Mesendoderm (in vitro differentiated cells): Measurements from ENCODE around the gene WDR64.

Source experiments
- DNase-seq: peaks from one replicate; pipeline ENCODE4 v3.0.0; 2013
- H2AK5ac ChIP-seq: 2 replicates; pipeline ENCODE4 v1.6.1; 2013; ENCODE audit warnings: low read length, inconsistent platforms
- H2BK120ac ChIP-seq: 2 replicates; pipeline ENCODE4 v1.6.1; 2013; ENCODE audit warnings: low read depth, mild to moderate bottlenecking, low read length, moderate library complexity, mixed read lengths
- H2BK15ac ChIP-seq: replicated peaks from 2 replicates; pipeline ENCODE4 v1.6.1; 2013; ENCODE audit warnings: low read depth, mild to moderate bottlenecking, moderate library complexity
- H2BK5ac ChIP-seq: 2 replicates; pipeline ENCODE4 v1.6.1; 2013; ENCODE audit warnings: low read length, inconsistent platforms
- H3K18ac ChIP-seq: 2 replicates; pipeline ENCODE4 v1.6.1; 2013; ENCODE audit warnings: mild to moderate bottlenecking, low read length, mixed read lengths
- H3K23ac ChIP-seq: one replicate; pipeline ENCODE4 v1.6.1; 2013; ENCODE audit warnings: low read length
- H3K27ac ChIP-seq: 2 replicates; pipeline ENCODE4 v1.5.1; 2013; ENCODE audit warnings: low read depth, mild to moderate bottlenecking, inconsistent platforms, low read length, moderate library complexity
- H3K27me3 ChIP-seq: 2 replicates; pipeline ENCODE4 v1.6.1; 2013; ENCODE audit warnings: low read length, control low read depth, mild to moderate bottlenecking, inconsistent platforms; ENCODE audit not compliant: insufficient read depth, poor library complexity
- H3K36me3 ChIP-seq: 2 replicates; pipeline ENCODE4 v1.6.1; 2013; ENCODE audit warnings: low read length, inconsistent platforms; ENCODE audit not compliant: control insufficient read depth, insufficient read depth
- H3K4ac ChIP-seq: one replicate; pipeline ENCODE4 v1.6.1; 2013; ENCODE audit warnings: low read depth, mild to moderate bottlenecking, low read length, moderate library complexity
- H3K4me1 ChIP-seq: 2 replicates; pipeline ENCODE4 v1.6.1; 2013; ENCODE audit warnings: low read depth, low read length, inconsistent platforms; ENCODE audit not compliant: control insufficient read depth
- H3K4me2 ChIP-seq: 2 replicates; pipeline ENCODE4 v1.6.1; 2013; ENCODE audit warnings: low read length
- H3K4me3 ChIP-seq: 2 replicates; pipeline ENCODE4 v1.5.1; 2013; ENCODE audit warnings: mild to moderate bottlenecking, low read length
- H3K56ac ChIP-seq: one replicate; pipeline ENCODE4 v1.6.1; 2013; ENCODE audit warnings: low read length
- H3K79me1 ChIP-seq: 2 replicates; pipeline ENCODE4 v1.6.1; 2013; ENCODE audit warnings: low read length, inconsistent platforms
- H3K79me2 ChIP-seq: 2 replicates; pipeline ENCODE4 v1.6.1; 2013; ENCODE audit warnings: mild to moderate bottlenecking, low read length; ENCODE audit not compliant: control insufficient read depth, insufficient read depth
- H3K9ac ChIP-seq: 2 replicates; pipeline ENCODE4 v1.6.1; 2013; ENCODE audit warnings: low read length, inconsistent platforms
- H4K5ac ChIP-seq: one replicate; pipeline ENCODE4 v1.6.1; 2013; ENCODE audit warnings: low read length
- H4K8ac ChIP-seq: one replicate; pipeline ENCODE4 v1.6.1; 2013; ENCODE audit warnings: low read depth, mild to moderate bottlenecking, control low read depth, low read length, moderate library complexity
- WGBS: extraction: QIAGEN DNeasy Blood & Tissue Kit; methylation state at CpG from one replicate; pipeline ENCODE4 v1.1.7; 2013; ENCODE audit warnings: low lambda C conversion rate, missing lambda C conversion rate; ENCODE audit not compliant: insufficient coverage; ENCODE audit errors: extremely low coverage; 5-methylcytosine and 5-hydroxymethylcytosine counted together

WDR64 gene

GRCh38 chr1:241672301-241672700 lies 20.2 kb downstream of the WDR64 start:
- H2BK120ac ChIP-seq = no peak overlapping the region
- H3K4me1 ChIP-seq = no peaks in the 10 kb centered on the region
- H4K5ac ChIP-seq = no peak overlapping the region
- no CpG with 5 or more reads among the region's 1 CpG for WGBS
- H3K4me3 ChIP-seq = no peak overlapping the region
- no peaks in the 10 kb centered on the region for H3K79me2 ChIP-seq
- H4K8ac ChIP-seq = no peak overlapping the region
- H2BK15ac ChIP-seq = no peak overlapping the region
- H3K4ac ChIP-seq = no peak overlapping the region
- no peaks in the 10 kb centered on the region for H3K27me3 ChIP-seq
- H3K4me2 ChIP-seq = no peak overlapping the region
- no peak overlapping the region for H2BK5ac ChIP-seq
- H3K18ac ChIP-seq = no peak overlapping the region
- H3K27ac ChIP-seq = no peak overlapping the region
- H3K9ac ChIP-seq = no peak overlapping the region
- H3K56ac ChIP-seq = no peak overlapping the region
- no peak for DNase-seq
- no peak overlapping the region for H3K23ac ChIP-seq
- H2AK5ac ChIP-seq = no peak overlapping the region
- no peaks in the 10 kb centered on the region for H3K79me1 ChIP-seq
- no peaks in the 10 kb centered on the region for H3K36me3 ChIP-seq

GRCh38 chr1:241674805-241675384 lies 22.8 kb downstream of the WDR64 start:
- H4K8ac ChIP-seq = no peak overlapping the region
- H2BK5ac ChIP-seq = no peak overlapping the region
- H2BK120ac ChIP-seq = no peak overlapping the region
- no peak overlapping the region for H3K4me2 ChIP-seq
- no peak overlapping the region for H3K4ac ChIP-seq
- WGBS = no CpG with 5 or more reads among the region's 1 CpG
- DNase-seq = no peak
- H3K27me3 ChIP-seq = no peaks in the 10 kb centered on the region
- no peak overlapping the region for H2BK15ac ChIP-seq
- H3K27ac ChIP-seq = no peak overlapping the region
- H4K5ac ChIP-seq = no peak overlapping the region
- H3K79me1 ChIP-seq = no peaks in the 10 kb centered on the region
- H3K4me3 ChIP-seq = no peak overlapping the region
- no peak overlapping the region for H2AK5ac ChIP-seq
- H3K9ac ChIP-seq = no peak overlapping the region
- H3K36me3 ChIP-seq = no peaks in the 10 kb centered on the region
- no peak overlapping the region for H3K56ac ChIP-seq
- no peak overlapping the region for H3K23ac ChIP-seq
- H3K4me1 ChIP-seq = no peaks in the 10 kb centered on the region
- H3K79me2 ChIP-seq = no peaks in the 10 kb centered on the region
- H3K18ac ChIP-seq = no peak overlapping the region

GRCh38 chr1:241675983-241676382 lies 23.9 kb downstream of the WDR64 start:
- Histone ChIP-seq H3K18ac (no peak overlapping the region), H4K5ac (no peak overlapping the region), H2BK15ac (no peak overlapping the region), H3K79me1 (no peaks in the 10 kb centered on the region), H2BK120ac (no peak overlapping the region), H3K4me3 (no peak overlapping the region), H3K27ac (no peak overlapping the region), H3K23ac (no peak overlapping the region), H3K4me2 (no peak overlapping the region), H2BK5ac (no peak overlapping the region), H3K56ac (no peak overlapping the region), H3K79me2 (no peaks in the 10 kb centered on the region), H2AK5ac (no peak overlapping the region), H4K8ac (no peak overlapping the region), H3K9ac (no peak overlapping the region), H3K4me1 (no peaks in the 10 kb centered on the region), H3K36me3 (no peaks in the 10 kb centered on the region), H3K27me3 (no peaks in the 10 kb centered on the region), H3K4ac (no peak overlapping the region)
- WGBS = no CpG with 5 or more reads among the region's 4 CpGs
- DNase-seq = no peak

GRCh38 chr1:241677201-241677600 lies 25.1 kb downstream of the WDR64 start:
- no peak for DNase-seq
- no peak overlapping the region for H3K4me2 ChIP-seq
- H2BK5ac ChIP-seq = no peak overlapping the region
- H3K9ac ChIP-seq = no peak overlapping the region
- H3K4ac ChIP-seq = no peak overlapping the region
- no peak overlapping the region for H3K18ac ChIP-seq
- H2AK5ac ChIP-seq = no peak overlapping the region
- H4K8ac ChIP-seq = no peak overlapping the region
- no peaks in the 10 kb centered on the region for H3K79me1 ChIP-seq
- H3K27me3 ChIP-seq = no peaks in the 10 kb centered on the region
- H3K79me2 ChIP-seq = no peaks in the 10 kb centered on the region
- no peak overlapping the region for H2BK120ac ChIP-seq
- no peak overlapping the region for H4K5ac ChIP-seq
- no peak overlapping the region for H3K27ac ChIP-seq
- no peak overlapping the region for H3K4me3 ChIP-seq
- no peaks in the 10 kb centered on the region for H3K4me1 ChIP-seq
- H2BK15ac ChIP-seq = no peak overlapping the region
- H3K23ac ChIP-seq = no peak overlapping the region
- WGBS = no CpG with 5 or more reads among the region's 5 CpGs
- no peak overlapping the region for H3K56ac ChIP-seq
- H3K36me3 ChIP-seq = no peaks in the 10 kb centered on the region

GRCh38 chr1:241678536-241678935 lies 26.5 kb downstream of the WDR64 start:
- no peak overlapping the region for H2BK15ac ChIP-seq
- no peak overlapping the region for H4K5ac ChIP-seq
- H3K4me1 ChIP-seq = no peaks in the 10 kb centered on the region
- H2BK120ac ChIP-seq = no peak overlapping the region
- H3K79me1 ChIP-seq = no peaks in the 10 kb centered on the region
- H2BK5ac ChIP-seq = no peak overlapping the region
- no peaks in the 10 kb centered on the region for H3K79me2 ChIP-seq
- H3K27me3 ChIP-seq = no peaks in the 10 kb centered on the region
- H2AK5ac ChIP-seq = no peak overlapping the region
- no peak overlapping the region for H3K4me3 ChIP-seq
- H3K23ac ChIP-seq = no peak overlapping the region
- H3K27ac ChIP-seq = no peak overlapping the region
- no peak for DNase-seq
- no peak overlapping the region for H3K4ac ChIP-seq
- no peaks in the 10 kb centered on the region for H3K36me3 ChIP-seq
- no peak overlapping the region for H4K8ac ChIP-seq
- no peak overlapping the region for H3K56ac ChIP-seq
- H3K4me2 ChIP-seq = no peak overlapping the region
- no peak overlapping the region for H3K18ac ChIP-seq
- no peak overlapping the region for H3K9ac ChIP-seq
- WGBS = 100% methylated on average over 1 of the region's 2 CpGs

GRCh38 chr1:241679404-241679803 lies 27.3 kb downstream of the WDR64 start:
- Histone ChIP-seq H3K4me3 (no peak overlapping the region), H4K5ac (no peak overlapping the region), H3K18ac (no peak overlapping the region), H3K4ac (no peak overlapping the region), H2AK5ac (no peak overlapping the region), H2BK15ac (no peak overlapping the region), H3K79me2 (no peaks in the 10 kb centered on the region), H3K56ac (no peak overlapping the region), H2BK5ac (no peak overlapping the region), H3K27ac (no peak overlapping the region), H4K8ac (no peak overlapping the region), H3K36me3 (no peaks in the 10 kb centered on the region), H3K4me2 (no peak overlapping the region), H2BK120ac (no peak overlapping the region), H3K27me3 (no peaks in the 10 kb centered on the region), H3K4me1 (no peaks in the 10 kb centered on the region), H3K79me1 (no peaks in the 10 kb centered on the region), H3K9ac (no peak overlapping the region), H3K23ac (no peak overlapping the region)
- no peak for DNase-seq
- no CpG with 5 or more reads among the region's 4 CpGs for WGBS
